ENCODE measurements around the gene ETS2.

- TF ChIP-seq CTCF (conservative IDR thresholded peaks at IDR 0.05; ENCODE audit: low read depth, low read length) (no peak), EZH2 (IDR thresholded peaks at IDR 0.05; ENCODE audit: low read length, unreplicated experiment) (no peak)
Observed at GRCh38 chr21:38768471-38769063, 37.2 kb upstream of the ETS2 start.
